HepG2 (cell line): ENCODE measurements around the gene EOLA2. TPM values are rescaled to one million over a fixed set of nuclear protein-coding genes. Genes with fewer than 3 reads are reported as not detected.

Source experiments
- ATAC-seq: fragments of 200-7000 bp; cut with Tn5 transposase; 3 replicates; pipeline ENCODE4 v1.9.1; 2020; ENCODE audit warnings: mild to moderate bottlenecking, moderate library complexity
- BruUV-seq: library from RNA; stranded (reverse); fragments of 400-500 nt; replicated peaks from 2 replicates; lab custom pipeline; 2021; lab: Mats Ljungman, UMichigan
- CTCF ChIA-PET: fragments of 300-600 bp; formaldehyde crosslinking; extraction: SDS; loops from one replicate; lab custom pipeline; 2021; ENCODE audit warnings: low total read pairs, inconsistent platforms, low intra/inter-chr PET ratio; lab: Yijun Ruan, JAX
- POLR2A ChIA-PET: fragments of 350-600 bp; sonication (Branson Sonifier 250); formaldehyde crosslinking; loops from one replicate; lab custom pipeline; 2020; ENCODE audit warnings: antibody characterized with exemption, inconsistent platforms; lab: Yijun Ruan, JAX
- DNase-seq: peaks from one replicate; pipeline ENCODE4 v3.0.0-alpha.2; 2015; ENCODE audit warnings: low spot score
- FAIRE-seq: peaks from 3 replicates; lab custom pipeline; 2011; peaks lifted over from hg19 to GRCh38; lab: Jason Lieb, UNC
- H2AFZ ChIP-seq: one replicate; pipeline ENCODE4 v1.6.1; 2011; ENCODE audit warnings: low read length, inconsistent platforms
- H3K27ac ChIP-seq: fragments of 300-600 bp; 3 replicates; pipeline ENCODE4 v1.8.0; 2011; ENCODE audit warnings: mixed run types, mild to moderate bottlenecking, mixed read lengths, low read length, inconsistent platforms; ENCODE audit not compliant: insufficient read depth; ENCODE audit errors: extremely low read length
- H3K27me3 ChIP-seq, 2 experiments: fragments of 200-600 bp in 1 of 2; 2 replicates in 1 of 2; 3 replicates in 1 of 2; pipeline versions ENCODE4 v1.6.0 to v1.8.0; 2011; ENCODE audit warnings: low read length in 2 of 2, mild to moderate bottlenecking in 2 of 2, moderate library complexity in 2 of 2, inconsistent platforms in 1 of 2; ENCODE audit not compliant: insufficient read depth in 2 of 2, control insufficient read depth in 1 of 2
- H3K36me3 ChIP-seq, 2 experiments: fragments of 200-600 bp in 1 of 2; replicated peaks in 1 of 2; 2 replicates in 1 of 2; 3 replicates in 1 of 2; pipeline versions ENCODE4 v1.5.1 to v1.8.0; 2011; ENCODE audit warnings: low read length in 2 of 2, inconsistent platforms in 1 of 2; ENCODE audit not compliant: insufficient read depth in 2 of 2, control insufficient read depth in 1 of 2
- H3K4me1 ChIP-seq: 2 replicates; pipeline ENCODE4 v1.5.1; 2012; ENCODE audit warnings: low read length, inconsistent platforms; ENCODE audit not compliant: insufficient read depth
- H3K4me2 ChIP-seq: 2 replicates; pipeline ENCODE4 v1.6.0; 2011; ENCODE audit warnings: low read depth, low read length, inconsistent platforms
- H3K4me3 ChIP-seq, 3 experiments: fragments of 200-600 bp in 1 of 3; sonication (generic), shearing (Covaris generic) in 1 of 3; replicated peaks in 1 of 3; 2 replicates each; pipeline ENCODE4 v1.5.1; 2011 to 2016; ENCODE audit warnings: low read length in 3 of 3, inconsistent platforms in 2 of 3, low read depth in 2 of 3, mild to moderate bottlenecking in 2 of 3, control low read depth in 1 of 3, mixed read lengths in 1 of 3; ENCODE audit not compliant: insufficient read depth in 1 of 3
- H3K79me2 ChIP-seq: one replicate; pipeline ENCODE4 v1.6.1; 2011; ENCODE audit warnings: low read length, inconsistent platforms; ENCODE audit not compliant: insufficient read depth
- H3K9ac ChIP-seq: 2 replicates; pipeline ENCODE4 v1.6.0; 2011; ENCODE audit warnings: mild to moderate bottlenecking, low read depth, low read length, inconsistent platforms; ENCODE audit not compliant: insufficient read depth
- H3K9me3 ChIP-seq: 2 replicates; pipeline ENCODE4 v1.5.1; 2012; ENCODE audit warnings: mild to moderate bottlenecking, low read length
- H4K20me1 ChIP-seq: 2 replicates; pipeline ENCODE4 v1.6.0; 2011; ENCODE audit warnings: inconsistent platforms, mild to moderate bottlenecking, low read length, moderate library complexity; ENCODE audit not compliant: insufficient read depth
- BHLHE40 ChIP-seq: IDR thresholded peaks from 2 replicates; pipeline ENCODE4 v1.6.1; 2011; ENCODE audit warnings: low read length, improper control_type of control experiment
- CBX5 ChIP-seq: sonication (generic); formaldehyde crosslinking; IDR thresholded peaks from 2 replicates; pipeline ENCODE4 v1.4.0; 2020; ENCODE audit warnings: missing genetic modification reagents, borderline replicate concordance
- CENPBD1 ChIP-seq: sonication (generic); formaldehyde crosslinking; IDR thresholded peaks from 2 replicates; pipeline ENCODE4 v1.8.0; 2022; ENCODE audit warnings: missing genetic modification reagents, low read depth, mild to moderate bottlenecking, borderline replicate concordance
- KDM2A ChIP-seq: sonication (generic); formaldehyde crosslinking; IDR thresholded peaks from 2 replicates; pipeline ENCODE4 v1.4.0; 2020; ENCODE audit warnings: low read depth, missing genetic modification reagents, borderline replicate concordance
- MAFG ChIP-seq: sonication (generic); formaldehyde crosslinking; IDR thresholded peaks from 2 replicates; pipeline ENCODE4 v1.5.1; 2020; ENCODE audit warnings: mild to moderate bottlenecking, missing genetic modification reagents
- RAD51 ChIP-seq: fragments of 450-650 bp; IDR thresholded peaks from 2 replicates; pipeline ENCODE4 v1.6.1; 2016; ENCODE audit warnings: borderline replicate concordance
- TRIM24 ChIP-seq: sonication (generic); formaldehyde crosslinking; IDR thresholded peaks from 2 replicates; pipeline ENCODE4 v1.8.0; 2022; ENCODE audit warnings: mild to moderate bottlenecking, missing genetic modification reagents
- ZNF317 ChIP-seq: sonication (generic); formaldehyde crosslinking; IDR thresholded peaks from 2 replicates; pipeline ENCODE4 v1.5.0; 2020; ENCODE audit warnings: mild to moderate bottlenecking, missing genetic modification reagents
- whole genome bisulfite sequencing: methylation state at CpG from one replicate; pipeline ENCODE4 v1.1.6; 2017; ENCODE audit warnings: low lambda C conversion rate; 5-methylcytosine and 5-hydroxymethylcytosine counted together
- in situ Hi-C: cut with HindIII; loops from 2 replicates; pipeline ENCODE4 v1.10.0; 2017; ENCODE audit warnings: low pct_unique_long_range_greater_than_20kb; ENCODE audit not compliant: extremely low pct_ligation_motif_present
- intact Hi-C: fragments of 100-400 bp; cut with micrococcal nuclease; formaldehyde crosslinking; loops from one replicate; pipeline ENCODE4 v1.10.0; 2022; ENCODE audit not compliant: unreplicated experiment
- polyA plus RNA-seq, 8 experiments: library from polyadenylated mRNA; depleted of rRNA in 3 of 8; stranded (reverse) in 7 of 8; unstranded in 1 of 8; fragments of >200 nt; fragmentation: Illumina TruSeq in 4 of 8; extraction: Trizol in 4 of 8; gene quantifications; 2 replicates each; pipeline versions ENCODE4 v1.2.1 to v1.2.3, GENCODE V29; 2011 to 2016; ENCODE audit warnings: low read depth in 4 of 8, missing spikeins in 1 of 8, mixed read lengths in 1 of 8; ENCODE audit not compliant: insufficient read depth in 1 of 8
- total RNA-seq, 5 experiments: library from RNA; depleted of rRNA; stranded (reverse); fragments of >200 nt; fragmentation: Illumina TruSeq; extraction: Trizol; gene quantifications; 2 replicates each; pipeline ENCODE4 v1.2.3, GENCODE V29; 2016; ENCODE audit warnings: low read depth in 1 of 5
- TF ChIP-seq, protein P1 (sequence below): sonication (generic); formaldehyde crosslinking; conservative IDR thresholded peaks from 2 replicates; pipeline ENCODE4 v1.4.0; 2020; ENCODE audit warnings: mild to moderate bottlenecking, missing genetic modification reagents, moderate library complexity

Gene EOLA2
- total and polyA plus RNA-seq, 2 of the 13 experiments (the other 11 are each of a cell fraction or from before 2014, with no cell fraction given): 20.4 to 22.0 TPM

- in situ Hi-C loops (no loop called here), intact Hi-C loops (no loop called here)
- BruUV-seq: no TSS peak
- ChIA-PET POLR2A (interaction anchor here (2.3 to 3.4 kb wide), 3 partner anchors 399 to 754 kb away, joined by 9 to 16 read pairs (median 13); partner anchors contain the start of genes EOLA1 and MTMR1), CTCF (no interaction called here)
- peaks cover 9% of the 10 kb centered on the region for H3K79me2 ChIP-seq
- H3K4me1 ChIP-seq: no peaks in the 10 kb centered on the region; the same call in 1 of the 2 replicates
- no peaks in the 10 kb centered on the region for H3K9me3 ChIP-seq
- no peak for FAIRE-seq
- no peak overlapping the region for H3K9ac ChIP-seq
- H2AFZ ChIP-seq: no peak overlapping the region
- TF ChIP-seq TRIM24 (CRISPR knock-in tag) (no peak), KDM2A (CRISPR knock-in tag) (no peak), CENPBD1 (no peak), MAFG (CRISPR knock-in tag) (no peak), BHLHE40 (no peak), RAD51 (no peak), CBX5 (CRISPR knock-in tag) (no peak), ZNF317 (CRISPR knock-in tag) (no peak)
- TF ChIP-seq, protein P1, sequence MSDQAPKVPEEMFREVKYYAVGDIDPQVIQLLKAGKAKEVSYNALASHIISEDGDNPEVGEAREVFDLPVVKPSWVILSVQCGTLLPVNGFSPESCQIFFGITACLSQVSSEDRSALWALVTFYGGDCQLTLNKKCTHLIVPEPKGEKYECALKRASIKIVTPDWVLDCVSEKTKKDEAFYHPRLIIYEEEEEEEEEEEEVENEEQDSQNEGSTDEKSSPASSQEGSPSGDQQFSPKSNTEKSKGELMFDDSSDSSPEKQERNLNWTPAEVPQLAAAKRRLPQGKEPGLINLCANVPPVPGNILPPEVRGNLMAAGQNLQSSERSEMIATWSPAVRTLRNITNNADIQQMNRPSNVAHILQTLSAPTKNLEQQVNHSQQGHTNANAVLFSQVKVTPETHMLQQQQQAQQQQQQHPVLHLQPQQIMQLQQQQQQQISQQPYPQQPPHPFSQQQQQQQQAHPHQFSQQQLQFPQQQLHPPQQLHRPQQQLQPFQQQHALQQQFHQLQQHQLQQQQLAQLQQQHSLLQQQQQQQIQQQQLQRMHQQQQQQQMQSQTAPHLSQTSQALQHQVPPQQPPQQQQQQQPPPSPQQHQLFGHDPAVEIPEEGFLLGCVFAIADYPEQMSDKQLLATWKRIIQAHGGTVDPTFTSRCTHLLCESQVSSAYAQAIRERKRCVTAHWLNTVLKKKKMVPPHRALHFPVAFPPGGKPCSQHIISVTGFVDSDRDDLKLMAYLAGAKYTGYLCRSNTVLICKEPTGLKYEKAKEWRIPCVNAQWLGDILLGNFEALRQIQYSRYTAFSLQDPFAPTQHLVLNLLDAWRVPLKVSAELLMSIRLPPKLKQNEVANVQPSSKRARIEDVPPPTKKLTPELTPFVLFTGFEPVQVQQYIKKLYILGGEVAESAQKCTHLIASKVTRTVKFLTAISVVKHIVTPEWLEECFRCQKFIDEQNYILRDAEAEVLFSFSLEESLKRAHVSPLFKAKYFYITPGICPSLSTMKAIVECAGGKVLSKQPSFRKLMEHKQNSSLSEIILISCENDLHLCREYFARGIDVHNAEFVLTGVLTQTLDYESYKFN (CRISPR knock-in tag): no peak
- no peaks in the 10 kb centered on the region for H4K20me1 ChIP-seq
- H3K36me3 ChIP-seq: no peaks in the 10 kb centered on the region
- no peaks in the 10 kb centered on the region; a peak in 1 of 5 replicates for H3K27me3 ChIP-seq
- peak; percentile 85 for DNase-seq
- H3K4me3 ChIP-seq: peak overlapping the region in 1 of 3 experiments; percentile 88; a peak in 2 of 6 replicates
- H3K27ac ChIP-seq: peak overlapping the region; percentile 86
- no peak overlapping the region for H3K4me2 ChIP-seq
- 9% methylated on average over 28 of the region's 50 CpGs for WGBS
- ATAC-seq: no peak
Observed at GRCh38 chrX:149938881-149939654, 777 bp upstream of the EOLA2 start.
